ENCODE data around the gene NKX1-2.

DNA sequence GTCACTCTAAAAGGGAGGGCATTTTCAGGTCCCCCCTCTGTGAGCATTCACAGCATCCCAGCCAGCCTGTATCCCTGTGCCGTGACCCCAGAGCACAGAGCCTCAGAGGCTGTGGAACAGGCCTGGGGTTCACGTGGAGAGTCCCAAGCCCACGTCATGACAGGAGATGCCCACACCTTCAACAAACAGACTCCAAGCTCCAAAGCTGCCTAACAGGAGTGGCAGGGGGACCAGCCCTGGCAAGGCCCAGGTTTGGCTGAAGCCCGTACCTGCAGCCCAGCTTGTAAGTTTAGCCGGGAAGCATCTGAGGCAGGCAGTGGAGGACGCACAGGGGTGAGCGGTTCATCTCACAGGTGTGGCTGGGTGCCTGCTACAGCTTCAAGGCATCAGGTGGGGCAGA lies 45.3 kb upstream of the NKX1-2 start:
- TF ChIP-seq, protein P1, sequence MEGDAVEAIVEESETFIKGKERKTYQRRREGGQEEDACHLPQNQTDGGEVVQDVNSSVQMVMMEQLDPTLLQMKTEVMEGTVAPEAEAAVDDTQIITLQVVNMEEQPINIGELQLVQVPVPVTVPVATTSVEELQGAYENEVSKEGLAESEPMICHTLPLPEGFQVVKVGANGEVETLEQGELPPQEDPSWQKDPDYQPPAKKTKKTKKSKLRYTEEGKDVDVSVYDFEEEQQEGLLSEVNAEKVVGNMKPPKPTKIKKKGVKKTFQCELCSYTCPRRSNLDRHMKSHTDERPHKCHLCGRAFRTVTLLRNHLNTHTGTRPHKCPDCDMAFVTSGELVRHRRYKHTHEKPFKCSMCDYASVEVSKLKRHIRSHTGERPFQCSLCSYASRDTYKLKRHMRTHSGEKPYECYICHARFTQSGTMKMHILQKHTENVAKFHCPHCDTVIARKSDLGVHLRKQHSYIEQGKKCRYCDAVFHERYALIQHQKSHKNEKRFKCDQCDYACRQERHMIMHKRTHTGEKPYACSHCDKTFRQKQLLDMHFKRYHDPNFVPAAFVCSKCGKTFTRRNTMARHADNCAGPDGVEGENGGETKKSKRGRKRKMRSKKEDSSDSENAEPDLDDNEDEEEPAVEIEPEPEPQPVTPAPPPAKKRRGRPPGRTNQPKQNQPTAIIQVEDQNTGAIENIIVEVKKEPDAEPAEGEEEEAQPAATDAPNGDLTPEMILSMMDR (IDR thresholded peaks at IDR 0.05) = no peak
- TF ChIP-seq POLR2A (IDR thresholded peaks at IDR 0.05) = no peak
